ENCODE results near the gene CAB39.

- TF ChIP-seq POLR2A (IDR thresholded peaks at IDR 0.05) = no peak
- TF ChIP-seq, protein P1, sequence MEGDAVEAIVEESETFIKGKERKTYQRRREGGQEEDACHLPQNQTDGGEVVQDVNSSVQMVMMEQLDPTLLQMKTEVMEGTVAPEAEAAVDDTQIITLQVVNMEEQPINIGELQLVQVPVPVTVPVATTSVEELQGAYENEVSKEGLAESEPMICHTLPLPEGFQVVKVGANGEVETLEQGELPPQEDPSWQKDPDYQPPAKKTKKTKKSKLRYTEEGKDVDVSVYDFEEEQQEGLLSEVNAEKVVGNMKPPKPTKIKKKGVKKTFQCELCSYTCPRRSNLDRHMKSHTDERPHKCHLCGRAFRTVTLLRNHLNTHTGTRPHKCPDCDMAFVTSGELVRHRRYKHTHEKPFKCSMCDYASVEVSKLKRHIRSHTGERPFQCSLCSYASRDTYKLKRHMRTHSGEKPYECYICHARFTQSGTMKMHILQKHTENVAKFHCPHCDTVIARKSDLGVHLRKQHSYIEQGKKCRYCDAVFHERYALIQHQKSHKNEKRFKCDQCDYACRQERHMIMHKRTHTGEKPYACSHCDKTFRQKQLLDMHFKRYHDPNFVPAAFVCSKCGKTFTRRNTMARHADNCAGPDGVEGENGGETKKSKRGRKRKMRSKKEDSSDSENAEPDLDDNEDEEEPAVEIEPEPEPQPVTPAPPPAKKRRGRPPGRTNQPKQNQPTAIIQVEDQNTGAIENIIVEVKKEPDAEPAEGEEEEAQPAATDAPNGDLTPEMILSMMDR (IDR thresholded peaks at IDR 0.05) = no peak
Observed at GRCh38 chr2:230676546-230676945, 36.1 kb upstream of the CAB39 start.
